GM12891 (cell line): Measurements from ENCODE around the gene ST6GALNAC3.

Experiments used
- DNase-seq: peaks from one replicate; pipeline ENCODE4 v3.0.0; 2011; ENCODE audit warnings: low spot score; ENCODE audit not compliant: insufficient read length
- FAIRE-seq: peaks from 2 replicates; lab custom pipeline; 2011; peaks lifted over from hg19 to GRCh38; lab: Jason Lieb, UNC
- PAX5 ChIP-seq: IDR thresholded peaks from 2 replicates; pipeline ENCODE4 v1.6.1; 2011; ENCODE audit warnings: low read length, moderate library complexity, mild to moderate bottlenecking; ENCODE audit not compliant: insufficient read depth, severe bottlenecking
- POLR2A ChIP-seq: IDR thresholded peaks from 2 replicates; pipeline ENCODE4 v1.6.1; 2011; ENCODE audit warnings: low read depth, low read length, control low read depth
- POLR2AphosphoS5 ChIP-seq: IDR thresholded peaks from 2 replicates; pipeline ENCODE4 v1.6.1; 2011; ENCODE audit warnings: low read depth, low read length, control low read depth
- POU2F2 ChIP-seq: IDR thresholded peaks from 2 replicates; pipeline ENCODE4 v1.6.1; 2011; ENCODE audit warnings: low read depth, mild to moderate bottlenecking, control low read depth, low read length, moderate library complexity
- SPI1 ChIP-seq: IDR thresholded peaks from 2 replicates; pipeline ENCODE4 v1.6.1; 2011; ENCODE audit warnings: low read depth, low read length, control low read depth
- TAF1 ChIP-seq: IDR thresholded peaks from 2 replicates; pipeline ENCODE4 v1.6.1; 2011; ENCODE audit warnings: low read depth, low read length, control low read depth

ST6GALNAC3 gene

DNA sequence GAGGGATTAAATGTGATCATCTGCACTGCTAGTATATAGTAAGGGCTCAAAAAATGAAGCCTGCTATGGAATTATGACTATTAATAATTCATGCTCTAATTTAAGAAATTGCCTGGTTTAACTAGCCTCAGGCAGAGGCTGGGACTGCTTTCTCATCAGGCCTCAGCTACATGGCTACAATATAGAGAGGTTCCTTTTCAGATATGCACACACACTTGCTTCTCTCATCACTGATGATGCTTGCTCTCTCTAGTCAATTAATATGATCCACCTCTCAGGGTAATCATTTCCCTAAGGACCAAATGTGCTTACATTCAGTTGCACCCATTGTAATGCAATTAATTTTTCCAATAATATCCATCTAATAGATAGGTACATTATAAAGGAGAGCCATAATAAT is 467.8 kb downstream of the ST6GALNAC3 start:
- no peak for DNase-seq
- TF ChIP-seq SPI1 (no peak), POU2F2 (no peak)
- FAIRE-seq: no peak

DNA sequence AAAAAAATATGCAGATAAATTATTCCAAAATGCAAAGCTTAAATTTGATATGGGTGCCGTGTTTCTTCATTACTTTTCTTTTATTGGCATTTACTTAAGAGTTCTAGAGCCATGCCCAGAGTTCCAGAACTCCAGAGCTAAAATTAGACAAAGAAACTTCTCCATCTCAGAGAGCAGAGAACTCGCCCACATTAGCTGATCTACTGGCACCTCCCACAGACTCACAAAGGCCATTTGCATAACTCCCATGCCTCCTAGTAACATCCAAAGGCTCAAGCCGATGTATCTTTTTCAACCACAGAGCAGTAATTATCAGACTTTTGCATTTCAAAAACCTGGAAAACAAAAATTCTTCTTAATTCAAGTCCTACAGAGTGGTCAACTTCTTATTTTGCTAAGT is 468.9 kb downstream of the ST6GALNAC3 start:
- FAIRE-seq: no peak
- no peak for DNase-seq

DNA sequence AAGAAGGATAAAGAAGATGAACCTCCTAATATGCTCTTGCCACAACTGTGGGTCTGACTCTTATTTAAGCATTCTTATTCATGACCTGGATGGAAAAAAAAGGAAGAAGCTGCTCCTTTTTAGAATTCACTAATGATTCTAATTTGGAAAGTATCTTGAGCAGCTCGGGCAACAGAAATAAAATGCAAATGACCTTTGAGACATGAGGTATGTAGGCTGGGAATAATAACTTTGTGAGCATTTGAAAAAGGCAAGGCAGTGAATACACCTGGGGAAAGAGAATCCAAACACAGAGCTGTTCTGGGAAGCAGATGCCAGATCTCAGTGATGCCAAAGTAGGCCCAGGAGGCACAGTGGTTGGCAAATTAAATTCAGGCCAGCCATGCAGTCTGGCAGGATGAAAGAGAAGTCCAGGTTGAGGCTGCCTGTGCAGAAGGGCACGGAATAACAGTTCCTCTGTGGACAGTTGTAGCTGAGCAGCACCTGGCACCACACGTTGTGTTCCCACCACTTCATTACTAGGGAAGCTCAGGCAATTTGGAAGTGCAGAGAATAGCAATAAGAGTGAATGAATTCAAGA is 471.9 kb downstream of the ST6GALNAC3 start:
- no peak for TF ChIP-seq TAF1
- TF ChIP-seq POLR2A: no peak
- DNase-seq (no peak), FAIRE-seq (no peak)

More for the DNA sequence above, 468.9 kb downstream of the ST6GALNAC3 start:
- TF ChIP-seq TAF1: no peak
- TF ChIP-seq SPI1: no peak
- no peak for TF ChIP-seq PAX5
- no peak for TF ChIP-seq POU2F2
- TF ChIP-seq POLR2AphosphoS5: no peak
- no peak for TF ChIP-seq POLR2A

DNA sequence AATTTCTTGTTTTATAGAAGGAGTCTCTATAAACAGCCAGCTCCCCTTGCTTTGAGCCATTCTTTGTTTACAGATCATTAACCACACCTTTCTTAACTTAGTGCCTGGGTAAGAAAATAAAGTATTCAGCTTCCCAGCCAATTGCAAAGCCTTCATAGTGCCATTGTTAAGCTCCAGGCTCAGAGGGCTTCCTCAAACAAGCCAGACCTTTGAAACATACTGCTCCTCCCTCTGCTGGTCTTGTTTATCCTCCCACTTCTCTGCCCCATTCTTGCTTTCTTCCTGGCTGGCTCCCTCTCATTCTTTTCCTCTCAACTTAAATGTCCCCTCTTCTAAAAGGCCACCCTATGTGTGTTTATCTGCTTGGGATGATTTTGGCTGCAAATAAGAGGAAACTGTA is 473.4 kb downstream of the ST6GALNAC3 start:
- FAIRE-seq: no peak
- DNase-seq: no peak
- TF ChIP-seq PAX5: no peak
- no peak for TF ChIP-seq TAF1

DNA sequence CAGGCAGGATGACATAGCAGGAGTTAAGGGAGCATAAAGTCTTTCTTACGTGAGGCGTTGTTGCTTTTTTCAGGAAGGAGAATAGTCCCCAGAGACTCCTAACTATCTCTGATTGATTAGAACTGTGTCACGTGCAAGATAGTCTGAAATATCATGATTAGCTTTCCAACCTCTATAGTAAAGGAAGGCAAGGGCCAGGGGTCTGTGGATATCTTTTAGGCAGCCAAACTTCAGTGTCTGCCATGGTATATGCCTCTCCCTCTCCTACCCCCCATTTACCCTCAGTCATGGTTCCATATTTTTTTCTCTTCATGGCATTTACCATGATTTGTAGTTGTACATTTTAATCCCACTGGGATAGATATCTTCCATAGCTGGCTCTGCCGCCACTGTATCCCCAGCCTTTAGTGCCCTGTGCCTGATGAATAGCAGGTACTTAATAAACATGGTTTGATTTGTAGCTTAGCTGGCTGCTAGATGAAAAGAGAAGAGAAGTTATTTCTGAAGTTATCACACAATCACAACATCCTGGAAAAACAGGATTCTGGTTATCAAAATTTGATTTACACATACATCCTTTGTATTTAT is 474.1 kb downstream of the ST6GALNAC3 start:
- TF ChIP-seq SPI1 (no peak), POU2F2 (no peak), POLR2AphosphoS5 (no peak), PAX5 (no peak)
- FAIRE-seq: no peak
- DNase-seq: no peak

DNA sequence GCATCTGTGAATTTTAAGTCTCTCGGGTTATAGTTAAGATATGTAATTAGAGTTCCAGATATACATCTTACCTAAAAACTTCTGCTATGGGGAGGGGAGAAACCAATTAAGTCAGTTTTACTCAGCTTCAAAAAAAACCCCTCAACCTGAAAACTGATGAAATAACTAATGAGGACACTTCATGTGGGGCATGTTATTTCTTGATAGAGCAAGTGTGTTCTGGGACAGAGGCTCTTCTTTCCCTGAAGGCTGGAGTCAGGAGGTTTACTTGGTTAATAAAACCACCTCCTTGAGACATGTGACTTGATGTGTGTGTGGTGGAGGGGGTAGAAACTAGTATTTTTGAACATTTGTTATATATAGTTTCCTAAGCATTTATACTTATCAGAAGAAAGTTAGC is 479.7 kb downstream of the ST6GALNAC3 start:
- TF ChIP-seq SPI1 (no peak), PAX5 (no peak), POLR2AphosphoS5 (no peak), TAF1 (no peak), POLR2A (no peak), POU2F2 (no peak)
- FAIRE-seq: no peak
- DNase-seq: no peak

DNA sequence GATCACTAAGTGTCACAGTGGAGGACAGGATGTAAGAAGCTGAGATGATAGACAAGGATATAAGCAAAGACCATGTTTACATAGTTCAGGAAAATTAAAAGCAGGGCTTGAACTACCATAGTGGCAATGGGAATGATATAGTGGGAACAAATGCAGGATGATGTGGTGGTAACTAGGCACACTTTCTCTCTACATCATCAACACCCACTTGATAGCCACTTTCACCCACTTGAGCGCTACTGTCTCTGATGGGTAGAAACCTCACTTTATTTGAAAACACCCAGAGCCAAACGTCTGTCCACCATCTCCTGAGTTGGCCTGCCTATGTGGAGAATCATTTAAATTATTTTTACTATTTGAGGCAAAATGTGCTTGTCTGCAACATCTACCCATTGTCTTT is 487.7 kb downstream of the ST6GALNAC3 start:
- no peak for FAIRE-seq

DNA sequence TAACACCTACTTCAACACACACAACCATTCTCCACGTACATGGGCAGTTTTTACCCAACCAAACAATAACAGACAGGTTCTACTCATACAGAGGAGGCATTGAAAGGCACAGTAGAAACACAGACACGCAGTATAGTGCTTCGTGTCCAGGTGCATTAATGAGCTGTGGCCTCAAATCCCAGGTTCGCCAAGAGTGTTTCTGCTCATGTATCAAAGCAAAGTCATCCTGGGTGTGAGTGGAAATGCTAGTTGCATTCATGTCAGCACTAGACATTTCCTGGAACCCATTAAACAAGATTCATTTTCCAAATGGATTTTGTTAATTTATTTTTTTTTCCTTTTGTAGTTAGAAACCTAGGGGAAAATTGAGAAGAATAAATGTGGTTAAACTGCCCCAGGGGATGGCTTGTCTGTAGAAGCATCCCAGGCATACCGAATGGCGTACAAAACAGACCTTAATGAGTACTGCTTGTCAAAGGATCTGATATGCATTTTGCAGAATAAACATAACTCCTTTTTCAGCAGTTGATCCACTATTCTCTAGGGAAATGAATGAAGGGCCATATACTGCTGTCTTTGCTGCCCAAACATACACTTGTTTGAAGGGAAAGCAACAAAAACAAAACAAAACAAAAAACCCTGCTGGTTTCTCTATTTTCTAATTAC is 494.2 kb downstream of the ST6GALNAC3 start:
- DNase-seq (no peak), FAIRE-seq (no peak)
- TF ChIP-seq POLR2AphosphoS5: no peak
- TF ChIP-seq POU2F2: no peak
- TF ChIP-seq SPI1: no peak
- no peak for TF ChIP-seq PAX5
- TF ChIP-seq POLR2A: no peak
- no peak for TF ChIP-seq TAF1

More for the DNA sequence above, 487.7 kb downstream of the ST6GALNAC3 start:
- no peak for TF ChIP-seq TAF1
- TF ChIP-seq SPI1: no peak
- no peak for TF ChIP-seq POU2F2
- no peak for TF ChIP-seq POLR2A
- no peak for DNase-seq

DNA sequence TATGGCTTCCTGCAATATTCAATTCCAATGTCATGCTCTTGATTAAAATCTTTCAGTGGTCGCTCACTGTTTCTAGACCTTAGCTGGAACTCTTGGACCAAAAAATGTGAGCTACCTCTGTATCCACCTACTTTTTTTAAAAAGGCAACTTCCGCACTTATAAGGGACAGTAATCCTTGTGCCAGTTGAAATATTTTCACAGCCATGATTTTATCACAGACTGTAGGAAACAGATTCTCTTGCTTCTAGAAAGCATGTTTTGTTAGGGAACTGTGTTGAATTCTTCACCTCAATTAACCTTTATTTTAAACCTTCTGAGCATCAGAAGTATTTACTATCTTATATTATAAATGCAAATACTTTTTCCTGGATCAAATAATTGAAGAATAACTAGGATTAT is 496.7 kb downstream of the ST6GALNAC3 start:
- TF ChIP-seq POU2F2 (no peak), PAX5 (no peak), POLR2AphosphoS5 (no peak), POLR2A (no peak), TAF1 (no peak), SPI1 (no peak)
- DNase-seq (no peak), FAIRE-seq (no peak)

DNA sequence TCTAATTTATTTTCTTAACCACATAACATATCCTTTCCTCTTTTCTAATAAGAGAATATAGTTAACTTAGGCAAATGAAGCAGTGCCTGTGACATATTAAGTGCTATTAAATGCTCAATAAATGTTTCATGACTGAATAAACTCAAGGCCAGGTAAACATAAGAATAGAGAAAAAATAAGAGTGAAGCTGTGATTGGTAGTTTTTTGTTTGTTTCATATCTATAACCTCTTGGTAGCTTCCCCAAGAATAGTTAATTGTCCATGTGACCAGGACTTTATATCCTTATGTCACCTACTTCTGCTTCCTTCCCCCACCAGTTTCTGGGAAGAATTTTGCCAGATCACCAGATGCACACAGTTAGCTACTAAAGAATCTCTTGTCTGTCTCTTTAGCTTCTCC is 497.7 kb downstream of the ST6GALNAC3 start:
- DNase-seq (no peak), FAIRE-seq (no peak)
- TF ChIP-seq TAF1: no peak
- no peak for TF ChIP-seq POLR2AphosphoS5
- no peak for TF ChIP-seq POU2F2
- no peak for TF ChIP-seq PAX5
